Gastrocnemius medialis (tissue), 4 donors: ENCODE data around the gene AHSA1.
"Not testable (repeated sequence)": the region's sequence is repeated elsewhere in the genome, so short reads cannot be mapped to it uniquely, and the experiment has no call there.

Experiments
- POLR2A ChIP-seq, 2 donors: fragments of 450-650 bp; IDR thresholded peaks; one replicate each; pipeline ENCODE4 v1.6.1; 2017; ENCODE audit warnings: antibody characterized with exemption in 2 of 2, mild to moderate bottlenecking in 2 of 2, moderate library complexity in 2 of 2
- TF ChIP-seq, protein P1 (sequence below), 5 experiments: fragments of 450-650 bp in 3 of 5; fragments of 200-600 bp in 2 of 5; sonication (generic) in 2 of 5; IDR thresholded peaks in 4 of 5; conservative IDR thresholded peaks in 1 of 5; 1 replicate in 4 of 5; 2 replicates in 1 of 5; pipeline ENCODE4 v1.5.1; 2016 to 2019; ENCODE audit warnings: antibody characterized with exemption in 5 of 5, mild to moderate bottlenecking in 3 of 5, moderate library complexity in 3 of 5

DNA sequence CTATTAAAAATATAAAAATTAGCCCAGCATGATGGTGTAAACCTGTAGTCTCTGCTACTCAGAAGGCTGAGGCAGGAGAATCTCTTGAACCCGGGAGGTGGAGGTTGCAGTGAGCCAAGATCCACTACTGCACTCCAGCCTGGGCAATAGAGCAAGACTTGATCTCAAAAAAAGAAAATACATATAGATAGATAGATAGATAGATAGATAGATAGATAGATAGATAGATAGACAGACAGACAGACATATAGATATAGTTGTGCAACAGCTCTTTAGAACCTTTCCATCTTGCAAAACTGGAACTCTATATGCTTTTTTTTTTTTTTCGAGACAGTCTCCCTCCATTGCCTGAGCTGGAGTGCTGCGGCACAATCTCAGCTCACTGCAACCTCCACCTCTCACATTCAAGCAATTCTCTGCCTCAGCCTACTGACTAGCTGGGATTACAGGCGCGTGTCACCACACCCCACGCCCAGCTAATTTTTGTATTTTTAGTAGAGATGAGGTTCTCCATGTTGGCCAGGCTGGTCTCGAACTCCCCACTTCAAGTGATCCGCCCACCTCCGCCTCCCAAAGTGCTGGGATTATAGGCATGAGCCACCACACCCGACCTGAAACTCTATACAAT, 42.4 kb upstream of the AHSA1 start:
- TF ChIP-seq POLR2A (IDR thresholded peaks at IDR 0.05), result not testable (repeated sequence)
- TF ChIP-seq, protein P1, sequence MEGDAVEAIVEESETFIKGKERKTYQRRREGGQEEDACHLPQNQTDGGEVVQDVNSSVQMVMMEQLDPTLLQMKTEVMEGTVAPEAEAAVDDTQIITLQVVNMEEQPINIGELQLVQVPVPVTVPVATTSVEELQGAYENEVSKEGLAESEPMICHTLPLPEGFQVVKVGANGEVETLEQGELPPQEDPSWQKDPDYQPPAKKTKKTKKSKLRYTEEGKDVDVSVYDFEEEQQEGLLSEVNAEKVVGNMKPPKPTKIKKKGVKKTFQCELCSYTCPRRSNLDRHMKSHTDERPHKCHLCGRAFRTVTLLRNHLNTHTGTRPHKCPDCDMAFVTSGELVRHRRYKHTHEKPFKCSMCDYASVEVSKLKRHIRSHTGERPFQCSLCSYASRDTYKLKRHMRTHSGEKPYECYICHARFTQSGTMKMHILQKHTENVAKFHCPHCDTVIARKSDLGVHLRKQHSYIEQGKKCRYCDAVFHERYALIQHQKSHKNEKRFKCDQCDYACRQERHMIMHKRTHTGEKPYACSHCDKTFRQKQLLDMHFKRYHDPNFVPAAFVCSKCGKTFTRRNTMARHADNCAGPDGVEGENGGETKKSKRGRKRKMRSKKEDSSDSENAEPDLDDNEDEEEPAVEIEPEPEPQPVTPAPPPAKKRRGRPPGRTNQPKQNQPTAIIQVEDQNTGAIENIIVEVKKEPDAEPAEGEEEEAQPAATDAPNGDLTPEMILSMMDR (IDR thresholded peaks at IDR 0.05 in 4 of 5, conservative IDR thresholded peaks at IDR 0.05 in 1 of 5), result not testable (repeated sequence)
